GM21619 (cell line): ENCODE data around the gene SBK3.
"Not testable (repeated sequence)": the region's sequence is repeated elsewhere in the genome, so short reads cannot be mapped to it uniquely, and the experiment has no call there.

Experiments
- ATAC-seq: cut with Tn5 transposase; IDR thresholded peaks from one replicate; pipeline ENCODE4 v1.9.1; 2021; ENCODE audit not compliant: unreplicated experiment

Gene SBK3, protein sequence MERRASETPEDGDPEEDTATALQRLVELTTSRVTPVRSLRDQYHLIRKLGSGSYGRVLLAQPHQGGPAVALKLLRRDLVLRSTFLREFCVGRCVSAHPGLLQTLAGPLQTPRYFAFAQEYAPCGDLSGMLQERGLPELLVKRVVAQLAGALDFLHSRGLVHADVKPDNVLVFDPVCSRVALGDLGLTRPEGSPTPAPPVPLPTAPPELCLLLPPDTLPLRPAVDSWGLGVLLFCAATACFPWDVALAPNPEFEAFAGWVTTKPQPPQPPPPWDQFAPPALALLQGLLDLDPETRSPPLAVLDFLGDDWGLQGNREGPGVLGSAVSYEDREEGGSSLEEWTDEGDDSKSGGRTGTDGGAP

DNA sequence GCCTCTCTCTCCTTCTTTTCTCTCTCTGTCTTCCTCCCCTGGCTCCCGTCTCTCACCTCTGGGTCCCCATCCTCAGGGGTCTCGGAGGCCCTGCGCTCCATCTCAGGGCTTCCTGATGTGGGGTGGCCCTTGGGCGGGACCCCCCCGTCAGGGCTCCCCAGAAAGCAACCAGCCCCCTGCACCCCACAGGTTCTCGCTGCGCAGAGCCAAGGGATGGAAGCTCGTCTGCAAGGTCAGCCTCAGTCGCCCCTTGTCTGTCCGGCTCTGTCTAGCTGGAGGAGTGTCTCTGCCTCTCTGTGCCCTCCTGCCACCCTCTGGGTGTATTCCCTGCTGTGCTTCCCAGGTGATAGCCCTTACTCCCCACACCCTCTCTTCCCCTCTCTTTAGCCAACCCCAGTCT, at the start of gene SBK3:
Gene SBK3, minus strand, starts transcription at position 101 of the 400 bp plus-strand sequence. Its CDS starts 0 bp downstream, at position 101.
- no peak for ATAC-seq

DNA sequence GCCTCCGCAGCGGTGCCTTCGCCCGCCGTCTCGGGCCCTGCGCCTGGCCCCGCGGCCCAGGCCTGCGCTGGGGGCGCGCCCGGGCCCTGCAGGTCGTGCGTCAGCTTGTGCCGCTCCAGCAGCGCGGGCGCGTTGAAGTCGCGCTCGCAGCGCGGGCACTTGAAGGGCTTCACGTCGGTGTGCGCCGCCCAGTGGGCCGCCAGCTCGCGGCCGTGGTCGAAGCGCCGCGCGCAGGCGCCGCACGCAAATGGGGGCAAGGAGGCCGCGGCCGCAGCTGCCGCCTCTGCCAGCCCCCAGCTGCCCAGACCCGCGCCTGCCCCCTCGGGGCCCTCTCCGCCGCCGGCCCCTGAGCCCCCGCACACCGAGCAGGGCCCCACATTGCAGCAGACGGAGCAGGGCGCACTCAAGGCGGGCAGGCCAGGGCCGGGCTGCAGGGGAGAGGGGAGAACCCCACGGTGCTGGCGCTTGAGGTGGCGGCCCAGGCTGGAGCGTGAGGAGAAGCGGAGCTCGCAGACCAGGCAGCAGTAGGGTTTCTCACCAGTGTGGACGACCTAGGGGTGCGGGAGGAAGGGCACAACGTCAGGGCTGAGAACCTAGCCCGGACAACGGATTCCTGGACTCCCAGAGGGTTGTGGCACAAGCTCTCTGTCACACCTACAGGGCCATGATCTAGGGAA, 47.9 kb upstream of the SBK3 start:
- ATAC-seq = no peak

DNA sequence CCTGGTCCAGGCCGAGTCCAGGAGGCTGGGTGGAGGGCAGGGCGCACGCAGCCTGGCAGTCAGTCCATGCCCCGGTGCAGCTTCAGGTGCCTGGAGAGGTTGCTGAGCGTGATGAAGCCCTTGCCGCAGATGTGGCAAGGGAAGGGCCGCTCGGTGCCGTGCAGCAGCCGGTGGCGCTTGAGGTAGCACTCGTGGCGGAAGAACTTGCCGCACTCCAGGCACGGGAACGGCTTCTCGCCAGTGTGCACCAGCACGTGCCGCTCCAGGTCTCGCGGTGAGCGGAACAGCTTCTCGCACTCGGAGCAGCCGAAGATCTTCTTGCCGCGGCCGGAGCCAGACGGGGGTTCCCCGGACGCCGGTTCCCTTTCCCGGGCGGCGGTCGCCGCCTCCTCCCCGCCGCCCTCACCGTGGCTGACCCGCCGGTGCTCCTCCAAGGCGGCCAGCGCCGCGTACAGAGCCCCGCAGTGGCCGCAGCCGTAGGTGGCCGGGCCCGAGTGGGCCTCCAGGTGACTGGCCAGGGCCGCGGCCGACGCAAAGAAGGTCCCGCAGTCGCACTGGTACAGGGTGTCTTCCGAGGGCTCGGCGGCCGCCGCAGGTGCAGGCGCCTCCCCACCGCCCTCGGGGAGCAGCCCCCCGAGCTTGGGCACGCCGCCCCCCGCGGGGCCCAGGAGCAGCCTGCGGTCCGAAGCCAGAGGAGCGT, 47.2 kb upstream of the SBK3 start:
- ATAC-seq = no peak

DNA sequence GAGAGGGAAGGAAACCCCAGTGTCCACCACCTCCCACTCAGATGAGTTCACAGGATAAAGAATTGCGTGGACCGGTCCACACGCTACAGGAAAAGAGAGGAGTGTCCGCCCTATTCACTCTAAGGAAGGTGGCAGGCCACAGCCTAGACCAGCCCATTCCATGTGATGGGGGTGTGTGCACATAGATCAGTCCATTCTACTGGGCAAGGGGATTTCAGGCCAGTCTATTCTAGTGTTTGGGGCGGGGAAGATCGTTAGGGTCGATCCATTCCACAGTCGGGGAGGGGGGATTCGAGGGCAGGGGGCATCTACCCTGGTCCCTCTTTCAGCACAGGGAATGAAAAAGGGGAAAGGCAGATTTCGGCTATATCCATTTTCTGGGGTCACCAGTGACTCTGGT, 46.2 kb upstream of the SBK3 start:
- ATAC-seq = no peak

DNA sequence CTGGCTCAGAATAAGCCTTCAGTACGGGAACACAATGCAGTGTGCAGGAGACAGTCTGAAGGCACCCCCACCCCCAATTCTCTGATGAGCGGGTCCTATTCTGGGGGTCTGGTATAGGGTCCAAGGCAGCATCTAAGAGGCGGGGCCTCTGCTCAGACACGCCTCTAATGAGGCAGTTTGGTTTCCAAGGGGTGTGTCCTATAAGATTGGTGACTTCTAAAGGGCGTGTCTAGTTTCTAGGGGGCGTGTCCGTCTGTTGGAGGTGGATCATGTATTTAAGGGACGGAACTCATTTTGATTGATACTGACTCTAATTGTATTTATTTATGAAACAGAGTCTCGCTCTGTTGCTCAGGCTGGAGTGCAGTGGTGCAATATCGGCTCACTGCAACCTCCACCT, 45.3 kb upstream of the SBK3 start:
- no peak for ATAC-seq

DNA sequence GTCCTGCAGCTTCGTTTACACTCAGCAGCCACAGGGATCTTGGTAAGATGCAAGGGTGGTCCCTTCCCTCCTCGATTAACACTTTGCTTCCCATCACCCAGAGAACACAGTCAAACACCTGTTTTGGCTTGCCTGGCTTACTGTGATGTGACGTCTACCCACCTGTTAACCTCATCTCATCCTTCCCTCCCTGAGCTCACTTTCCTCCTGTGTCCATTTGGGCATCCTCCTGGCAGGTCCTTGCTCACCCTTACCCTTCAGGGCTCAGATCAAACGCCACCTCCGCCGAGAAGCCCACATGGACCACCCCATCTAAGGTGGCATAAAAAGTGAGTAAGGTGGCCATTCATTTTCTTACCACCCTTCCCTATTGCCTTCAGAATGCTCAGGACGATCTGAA, 44.8 kb upstream of the SBK3 start:
- no peak for ATAC-seq

DNA sequence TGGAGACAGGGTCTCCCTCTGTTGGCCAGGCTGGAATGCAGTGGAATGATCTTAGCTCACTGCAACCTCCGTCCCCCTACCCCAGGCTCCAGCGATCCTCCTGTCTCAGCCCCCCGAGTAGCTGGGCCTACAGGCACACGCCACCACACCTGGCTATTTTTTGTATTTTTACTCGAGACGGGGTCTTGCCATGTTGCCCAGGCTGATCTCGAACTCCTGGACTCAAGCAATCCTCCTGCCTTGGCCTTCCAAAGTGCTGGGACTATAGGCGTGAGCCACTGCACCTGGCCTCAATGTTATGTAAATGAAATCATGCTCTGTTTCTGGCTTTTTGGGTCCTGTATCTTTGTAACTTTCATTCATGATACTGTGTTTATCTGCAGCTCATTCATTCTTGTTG, 43.4 kb upstream of the SBK3 start:
- ATAC-seq = no peak

DNA sequence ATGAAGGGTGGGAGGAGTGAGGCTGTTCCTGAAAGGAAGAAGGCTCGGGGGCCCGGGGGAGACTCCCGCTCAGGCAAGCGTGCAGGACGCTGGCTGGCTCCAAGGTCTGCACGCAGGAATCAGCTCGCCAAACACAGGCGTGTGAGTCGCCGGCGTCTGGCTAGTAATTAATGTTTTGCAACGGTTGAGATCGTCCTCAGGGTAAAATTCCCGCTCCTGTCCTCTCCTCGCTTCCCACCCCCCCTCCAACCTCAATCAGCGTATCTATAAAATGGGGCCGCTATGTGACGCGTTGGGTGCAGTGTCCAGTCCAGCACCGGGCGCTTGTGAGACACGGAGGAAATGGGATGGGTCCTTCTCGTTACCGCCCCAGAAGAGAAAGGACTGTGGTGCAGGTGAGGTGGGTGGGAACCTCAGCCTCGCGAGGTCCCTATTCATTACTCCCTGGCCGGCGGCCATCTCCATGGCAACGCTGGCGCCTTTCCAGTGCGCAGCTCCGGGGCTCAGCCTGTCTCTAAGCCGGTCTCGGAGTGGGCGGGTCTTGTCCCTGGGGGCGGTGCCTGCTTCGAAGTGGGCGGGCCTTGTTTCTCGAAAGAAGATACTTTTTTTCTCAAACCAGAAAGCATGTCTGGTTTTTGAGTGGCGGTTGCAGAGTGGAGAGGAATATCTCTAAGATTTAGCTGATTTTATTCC, 41.8 kb upstream of the SBK3 start:
- peak; percentile 92 for ATAC-seq

DNA sequence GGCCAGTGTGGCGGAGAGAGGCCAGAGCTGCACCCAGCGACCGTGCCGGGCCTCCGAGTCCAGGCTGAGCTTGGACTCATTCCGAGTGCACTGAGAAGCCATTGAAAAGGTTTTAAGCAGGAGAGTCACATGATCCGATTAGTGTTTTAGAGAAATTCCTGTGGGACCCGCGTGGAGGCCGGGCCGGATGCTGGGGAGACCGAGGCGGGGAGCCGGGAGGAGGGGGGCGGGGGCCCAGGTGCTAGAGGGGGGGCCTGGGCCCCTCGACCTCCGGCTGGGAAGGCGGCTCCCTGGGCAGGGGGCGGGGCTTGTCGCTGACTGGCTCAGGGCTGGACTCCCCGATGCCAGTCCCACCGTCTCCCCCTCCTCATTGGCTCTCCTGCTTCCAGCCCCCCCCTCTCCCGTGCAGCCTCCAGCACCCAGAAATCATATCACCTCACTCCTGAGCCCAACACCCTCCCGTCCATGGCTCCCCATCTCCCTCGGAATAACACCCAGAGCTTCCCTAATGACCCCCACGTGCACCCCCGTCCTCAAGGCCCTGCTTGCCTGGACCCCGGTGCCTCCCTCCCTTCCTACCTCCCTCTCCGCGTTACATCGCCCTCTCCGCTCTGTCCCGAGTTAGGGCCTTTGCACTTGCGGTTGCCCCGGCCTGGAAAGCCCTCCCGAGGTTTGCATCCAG, 40.5 kb upstream of the SBK3 start:
- no peak for ATAC-seq

DNA sequence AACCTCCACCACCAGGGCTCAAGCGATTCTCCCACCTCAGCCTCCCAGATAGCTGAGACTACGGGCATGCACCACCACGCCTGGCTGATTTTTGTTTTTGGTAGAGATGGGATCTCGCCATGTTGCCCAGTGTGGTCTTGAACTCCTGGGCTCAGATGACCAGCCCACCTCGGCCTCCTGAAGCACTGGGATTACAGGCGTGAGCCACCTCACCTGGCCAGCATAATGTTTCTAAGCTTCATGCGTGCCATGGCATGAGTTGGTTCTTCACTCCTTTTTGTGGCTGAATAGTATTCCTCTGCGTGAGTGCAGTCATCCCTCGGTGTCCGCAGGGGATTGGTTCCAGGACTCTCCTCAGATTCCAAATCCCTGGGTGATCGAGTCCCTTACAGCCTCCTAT, 39.5 kb upstream of the SBK3 start:
- ATAC-seq = no peak

DNA sequence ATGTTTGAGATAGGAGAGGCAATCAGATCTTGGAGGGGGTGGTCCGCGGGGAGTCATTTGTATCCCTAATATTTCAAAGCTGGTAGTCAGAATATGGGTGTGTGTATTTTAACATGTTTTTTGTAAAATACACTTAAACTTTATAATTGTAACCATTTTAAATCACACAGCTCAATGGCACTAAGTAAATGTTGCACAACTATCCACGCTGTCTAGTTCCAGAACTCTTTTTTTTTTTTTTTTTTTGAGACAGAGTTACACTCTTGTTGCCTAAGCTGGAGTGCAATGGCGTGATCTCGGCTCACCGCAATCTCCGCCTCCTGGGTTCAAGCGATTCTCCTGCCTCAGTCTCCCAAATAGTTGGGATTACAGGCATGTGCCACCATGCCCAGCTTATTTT, 38.6 kb upstream of the SBK3 start:
- ATAC-seq = not testable (repeated sequence)

DNA sequence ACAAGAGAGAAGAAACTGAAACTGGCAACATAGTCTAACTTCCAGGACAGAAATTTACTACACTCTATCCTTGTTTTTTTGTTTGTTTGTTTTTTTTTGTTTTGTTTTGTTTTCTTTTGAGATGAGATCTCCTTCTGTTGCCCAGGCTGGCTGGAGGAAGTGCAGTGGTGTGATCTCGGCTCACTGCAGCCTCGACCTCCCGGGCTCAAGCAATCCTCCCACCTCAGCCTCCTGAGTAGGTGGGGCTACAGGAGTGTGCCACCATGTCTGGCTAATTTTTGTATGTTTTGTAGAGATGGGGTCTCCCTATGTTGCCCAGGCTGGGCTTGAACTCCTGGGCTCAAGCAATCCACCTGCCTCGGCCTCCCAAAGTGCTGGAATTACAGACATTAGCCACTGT, 36.9 kb upstream of the SBK3 start:
- ATAC-seq = not testable (repeated sequence)

DNA sequence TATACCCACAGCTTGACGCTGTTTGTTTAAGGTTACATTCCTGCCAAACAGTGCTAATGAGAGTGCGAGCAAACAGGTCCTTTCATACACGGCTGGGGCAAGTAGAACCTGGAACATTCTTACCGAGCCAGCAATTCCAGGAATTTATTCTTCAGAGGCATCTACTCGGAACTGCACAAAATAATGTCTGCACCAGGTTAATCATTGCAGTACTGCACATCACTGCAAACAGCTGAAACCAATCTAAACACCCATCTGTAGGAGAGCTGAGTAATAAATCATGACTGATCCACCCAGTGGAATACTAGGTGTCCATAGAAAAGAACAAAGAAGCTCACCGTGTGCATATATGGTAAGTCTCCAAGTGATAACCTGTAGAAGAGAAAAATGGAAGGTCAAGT, 36.5 kb upstream of the SBK3 start:
- ATAC-seq = no peak

DNA sequence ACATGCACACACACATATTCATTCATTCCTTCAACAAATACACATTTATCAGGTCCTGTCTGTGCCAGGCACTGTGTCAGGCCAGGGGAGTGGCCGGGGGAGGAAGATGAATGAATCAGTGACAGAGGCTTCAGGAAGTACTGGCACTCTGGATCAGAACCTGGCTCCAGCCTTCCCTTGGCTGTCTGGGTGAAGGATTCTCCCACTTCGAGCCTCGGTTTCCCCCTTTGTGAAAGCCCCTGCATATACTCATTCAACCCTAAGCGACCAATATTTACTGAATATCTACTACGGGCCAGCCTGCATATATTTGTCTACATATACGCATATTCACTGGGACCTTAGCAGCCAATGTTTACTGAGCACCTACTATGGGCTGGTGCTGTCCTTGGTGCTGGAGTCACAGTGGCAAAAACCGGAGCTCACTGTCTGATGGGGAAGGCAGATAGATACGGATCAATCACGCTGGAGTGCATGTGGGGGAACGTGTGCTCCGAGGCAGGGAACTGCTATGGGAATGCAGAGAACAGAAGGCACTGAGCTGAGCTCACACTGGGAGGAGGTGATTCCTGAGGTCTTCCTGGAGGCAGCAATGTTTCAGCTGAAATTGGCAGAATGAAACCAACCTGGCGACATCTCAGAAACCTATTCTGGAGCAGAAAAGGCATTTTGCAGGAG, 35.9 kb upstream of the SBK3 start:
- no peak for ATAC-seq

DNA sequence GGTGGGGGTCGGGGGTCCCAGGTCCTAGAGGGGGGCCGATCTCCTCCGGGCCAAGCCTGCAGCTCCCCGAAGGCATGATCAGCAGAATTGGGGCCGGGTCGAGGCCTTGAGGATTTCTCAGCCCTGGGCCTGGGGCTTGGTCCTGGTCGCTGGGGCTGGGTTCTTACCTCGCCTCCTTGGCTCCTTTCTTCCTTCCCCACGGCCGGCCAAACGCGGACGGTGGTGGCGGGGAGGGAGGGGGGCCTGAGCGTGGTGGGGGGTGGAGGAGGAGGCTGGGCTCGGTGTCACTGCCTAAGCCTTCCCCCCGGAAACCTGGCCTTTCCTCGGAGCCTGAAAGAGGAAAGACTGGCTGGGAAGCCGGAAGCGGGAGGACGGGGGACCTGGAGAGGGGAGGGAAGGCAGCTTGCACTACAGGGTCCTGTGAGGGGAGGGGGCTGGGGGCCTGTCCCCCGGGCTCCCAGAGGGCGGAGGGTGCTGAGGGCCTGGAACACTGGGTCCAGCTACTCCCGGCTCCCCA, 35.3 kb upstream of the SBK3 start, which contains the start of gene ZNF579:
Gene ZNF579, minus strand, starts transcription at position 221 of the 517 bp plus-strand sequence. CDS start 1,209 bp downstream, outside the sequence.
- ATAC-seq = no peak

DNA sequence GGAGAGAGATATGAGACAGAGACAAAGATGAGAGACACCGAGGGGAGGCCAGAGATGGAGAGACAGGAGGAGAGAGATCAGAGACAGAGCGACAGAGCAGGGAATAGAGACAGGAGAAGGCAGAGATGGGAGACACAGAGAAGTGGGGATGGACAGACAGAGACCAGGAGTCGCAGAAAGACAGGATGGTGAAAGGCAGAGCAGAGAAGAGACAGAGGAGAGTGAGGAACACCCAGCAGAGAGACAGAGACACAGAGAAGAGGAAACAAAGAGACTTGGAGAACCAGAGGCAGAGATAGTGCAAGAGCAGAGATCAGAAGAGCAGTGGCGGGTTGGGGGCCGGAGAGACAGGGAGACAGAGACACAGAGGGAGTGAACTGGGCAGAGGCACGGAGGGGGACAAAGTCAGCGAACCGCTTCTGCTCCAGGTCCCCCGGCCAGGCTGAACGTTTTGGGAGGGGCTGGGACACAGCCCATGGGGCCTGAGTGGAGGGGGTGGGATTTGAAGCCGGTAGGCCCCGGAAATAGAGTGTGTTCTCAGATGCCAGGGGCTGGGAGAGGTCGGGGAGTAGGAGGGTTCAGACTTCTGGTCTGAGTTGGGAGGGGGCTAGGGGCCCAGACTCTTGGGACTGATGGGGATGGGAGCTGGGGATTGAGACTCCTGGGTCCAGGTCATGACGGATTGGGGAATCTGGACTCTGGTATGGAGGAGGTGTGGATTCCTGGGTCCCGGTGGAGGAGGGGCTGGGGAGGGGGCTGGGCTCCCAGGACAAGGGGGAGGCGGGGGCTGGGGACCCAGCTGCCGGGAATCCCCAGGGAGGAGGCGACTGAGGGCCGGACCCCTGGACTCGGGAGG, 34.7 kb upstream of the SBK3 start:
- no peak for ATAC-seq

DNA sequence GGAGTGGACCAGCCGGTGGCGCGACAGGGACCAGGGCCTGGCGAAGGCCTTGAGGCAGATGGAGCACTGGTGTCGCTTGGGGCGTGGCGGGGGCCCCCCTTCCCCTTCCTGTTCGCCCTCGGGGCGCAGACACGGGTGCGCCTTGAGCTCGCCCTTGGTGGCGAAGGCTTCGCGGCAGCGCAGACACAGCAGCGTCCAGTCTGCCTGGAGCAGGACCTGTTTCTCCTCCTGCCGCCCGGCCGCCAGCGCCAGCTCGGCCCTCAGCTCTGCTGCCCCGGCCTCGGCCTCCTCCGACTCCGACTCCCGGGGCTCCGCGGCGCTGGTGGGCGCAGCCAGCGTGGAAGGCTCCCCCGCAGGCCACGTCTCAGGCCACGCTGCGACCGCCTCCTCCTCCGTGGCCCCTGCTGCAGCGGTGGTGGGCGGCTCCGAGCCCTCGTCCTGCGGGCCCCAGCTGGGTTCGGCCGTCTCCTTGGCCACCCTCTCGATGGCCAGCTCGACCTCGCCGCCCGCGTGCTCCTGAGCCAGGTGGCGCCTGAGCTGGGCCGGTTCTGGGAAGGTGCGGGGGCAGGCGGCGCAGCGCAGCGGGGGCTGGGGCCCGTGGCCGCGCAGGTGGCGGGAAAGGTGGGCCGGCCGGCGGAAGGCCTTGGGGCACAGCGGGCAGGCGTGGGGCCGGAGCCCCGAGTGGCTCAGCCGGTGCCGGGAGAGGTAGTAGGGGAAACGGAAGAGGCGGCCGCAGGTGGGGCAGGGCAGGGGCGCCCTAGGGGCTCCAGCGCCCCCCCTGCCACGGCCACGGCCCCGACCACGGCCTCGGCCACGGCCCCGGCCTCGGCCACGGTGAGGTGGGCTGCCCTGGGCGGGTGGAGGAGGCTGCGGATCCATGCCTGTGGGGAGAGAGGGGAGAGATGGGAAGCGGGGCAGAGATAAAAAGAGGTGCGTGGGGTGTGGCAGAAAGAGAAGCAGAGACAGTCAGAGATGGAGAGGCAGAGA, 33.7 kb upstream of the SBK3 start:
- no peak for ATAC-seq
